Dedifferentiated amniotic fluid mesenchymal stem cell (primary cell): ENCODE results near the gene ALOXE3.
"Not testable (repeated sequence)": the region's sequence is repeated elsewhere in the genome, so short reads cannot be mapped to it uniquely, and the experiment has no call there.

Source experiments
- DNase-seq: peaks from one replicate; pipeline ENCODE4 v3.0.0-alpha.2; 2016; ENCODE audit errors: extremely low spot score

Gene ALOXE3

DNA sequence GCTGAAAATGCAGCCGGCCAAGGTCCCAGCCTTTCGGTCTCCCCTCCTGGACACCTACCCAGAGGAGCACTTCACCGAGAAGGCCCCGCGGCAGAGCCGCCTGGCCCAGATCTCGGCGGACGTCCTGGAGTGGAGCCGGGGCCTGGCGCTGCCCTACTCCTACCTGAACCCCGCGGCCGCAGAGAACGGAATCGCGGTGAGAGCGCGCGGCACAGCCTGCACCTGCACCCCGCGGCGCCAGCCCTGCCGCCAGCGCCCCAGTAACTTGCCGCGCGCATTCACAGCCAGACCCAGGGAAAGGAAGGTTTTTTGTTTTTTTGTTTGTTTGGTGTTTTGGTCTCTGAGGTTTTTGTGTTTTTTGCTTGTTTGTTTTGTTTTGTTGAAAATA, 46.0 kb downstream of the ALOXE3 start:
- no peak for DNase-seq

DNA sequence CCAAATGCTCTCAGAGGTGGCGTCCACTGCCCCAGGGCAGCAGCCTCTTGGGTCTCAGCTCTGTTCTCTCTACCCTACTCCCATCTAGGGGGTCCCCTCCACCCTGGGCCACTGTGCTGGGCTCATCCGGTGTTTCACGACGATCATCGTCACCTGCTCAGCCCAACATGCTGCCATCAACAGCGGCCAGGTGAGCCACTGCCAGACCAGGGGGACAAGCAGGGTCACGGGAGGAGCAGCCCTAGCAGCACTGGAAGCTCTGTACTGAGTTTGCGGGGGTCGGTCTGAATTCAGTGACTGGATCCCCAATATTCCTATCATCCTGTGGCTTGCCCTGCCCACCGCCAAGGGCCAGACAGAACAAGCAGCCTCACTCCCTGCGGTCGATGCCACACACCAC, 46.8 kb downstream of the ALOXE3 start:
- DNase-seq: no peak

DNA sequence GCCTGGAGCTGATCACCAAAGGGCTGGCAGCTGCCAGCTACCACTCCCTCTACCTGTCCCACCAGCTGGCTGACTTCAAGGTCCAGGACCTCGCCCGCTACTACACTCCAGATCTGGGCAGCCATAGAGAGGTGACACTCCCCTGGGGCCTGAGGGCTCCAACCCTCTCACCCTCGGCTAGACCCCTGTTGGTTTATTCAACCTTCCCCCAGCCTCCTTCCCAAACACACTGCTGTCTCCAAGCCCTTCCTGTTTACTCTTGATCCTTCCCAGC, 48.8 kb downstream of the ALOXE3 start:
- no peak for DNase-seq

GRCh38 chr17:8068736-8069586, 49.4 kb downstream of the ALOXE3 start:
- no peak for DNase-seq

- no peak for DNase-seq
These were observed 50.5 kb downstream of the ALOXE3 start for GRCh38 chr17:8067806-8068205.

DNA sequence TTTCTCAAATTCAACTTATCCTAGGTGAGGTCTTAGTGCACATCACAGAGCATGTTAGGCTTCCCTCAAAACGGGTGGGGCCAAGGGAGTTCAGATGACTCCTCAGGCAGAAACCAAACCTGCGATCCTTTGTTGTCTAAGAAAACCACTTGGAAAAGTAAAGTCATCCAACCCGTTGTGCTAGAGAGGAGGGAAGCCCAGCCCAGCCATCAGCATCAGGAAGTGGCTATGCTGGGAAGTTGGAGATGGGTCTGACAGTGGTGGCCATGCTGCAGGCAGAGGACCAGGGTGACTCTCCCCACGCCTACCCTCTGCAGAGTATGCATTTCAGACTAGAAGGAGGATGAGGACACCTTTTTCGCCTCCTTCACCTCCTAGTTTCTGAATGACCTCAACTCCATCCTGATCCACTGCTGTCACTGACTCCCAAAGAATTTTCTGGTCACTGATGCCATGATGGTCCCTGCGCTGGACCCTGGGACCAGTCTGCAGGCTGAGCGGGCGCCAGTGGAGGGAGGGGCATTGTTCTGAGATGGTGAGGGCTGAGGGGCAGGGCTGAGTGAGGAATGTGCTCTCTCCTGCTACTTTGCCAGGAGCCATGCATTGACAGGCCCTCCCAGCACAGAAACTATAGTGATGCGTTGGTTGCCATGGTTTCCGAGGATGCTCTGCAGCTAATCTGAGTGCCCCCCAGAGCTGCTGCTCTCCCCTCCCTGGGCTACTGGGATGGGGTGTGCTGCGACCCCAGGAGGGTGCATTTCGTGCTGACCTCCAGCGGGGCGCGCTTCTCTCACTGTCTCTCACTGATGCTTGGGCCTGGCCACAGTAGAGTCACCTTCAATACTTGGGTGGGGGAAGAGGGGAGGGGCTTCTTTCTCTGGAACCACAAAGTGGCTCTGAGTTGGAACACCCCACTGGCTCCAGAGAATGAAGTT, 51.2 kb downstream of the ALOXE3 start:
- no peak for DNase-seq

- no peak for DNase-seq
These were observed 53.7 kb downstream of the ALOXE3 start for GRCh38 chr17:8064561-8065019.

- no peak for DNase-seq
These were observed 54.4 kb downstream of the ALOXE3 start for GRCh38 chr17:8063761-8064534.

DNA sequence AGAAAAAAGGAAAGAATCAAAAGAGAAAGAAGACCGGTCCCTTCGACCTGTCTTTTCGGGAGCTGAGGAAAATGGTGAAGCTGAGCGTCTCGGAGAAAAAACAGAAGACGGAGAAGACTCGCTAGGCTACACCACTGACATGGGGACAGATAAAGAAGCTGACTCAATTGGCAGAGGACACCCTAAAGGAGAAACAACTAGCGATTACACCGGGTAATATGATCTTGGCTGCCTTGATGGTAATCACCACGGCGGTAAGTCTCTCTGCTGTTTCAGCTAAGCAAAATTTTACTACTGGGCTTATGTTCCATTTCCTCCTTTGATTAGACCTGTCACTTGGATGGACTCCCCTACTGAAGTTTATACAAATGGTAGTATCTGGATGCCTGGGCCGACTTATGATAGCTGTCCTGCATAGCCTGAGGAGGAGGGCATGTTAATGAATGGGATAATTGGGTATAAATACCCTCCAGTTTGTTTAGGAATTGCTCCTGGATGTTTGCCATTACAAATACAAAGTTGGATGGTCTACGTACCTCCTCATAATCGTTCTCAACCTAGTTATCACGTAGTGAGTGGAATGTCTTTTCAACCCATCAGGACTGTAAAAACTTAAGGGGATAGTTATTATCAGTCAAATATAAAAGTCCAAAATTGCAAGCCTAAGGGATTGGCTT, 55.4 kb downstream of the ALOXE3 start:
- no peak for DNase-seq

- DNase-seq: no peak
These were observed 55.9 kb downstream of the ALOXE3 start for GRCh38 chr17:8062435-8062806.

DNA sequence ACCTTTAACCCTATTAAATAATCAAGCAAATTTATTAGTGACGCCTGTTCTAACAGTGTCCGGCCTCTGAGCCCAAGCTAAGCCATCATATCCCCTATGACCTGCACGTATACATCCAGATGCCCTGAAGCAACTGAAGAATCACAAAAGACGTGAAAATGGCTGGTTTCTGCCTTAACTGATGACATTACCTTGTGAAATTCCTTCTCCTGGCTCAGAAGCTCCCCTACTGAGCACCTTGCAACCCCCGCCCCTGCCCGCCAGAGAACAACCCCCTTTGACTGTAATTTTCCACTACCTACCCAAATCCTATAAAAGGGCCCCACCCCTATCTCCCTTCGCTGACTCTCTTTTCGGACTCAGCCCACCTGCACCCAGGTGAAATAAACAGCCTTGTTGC, 56.5 kb downstream of the ALOXE3 start:
- not testable (repeated sequence) for DNase-seq

DNA sequence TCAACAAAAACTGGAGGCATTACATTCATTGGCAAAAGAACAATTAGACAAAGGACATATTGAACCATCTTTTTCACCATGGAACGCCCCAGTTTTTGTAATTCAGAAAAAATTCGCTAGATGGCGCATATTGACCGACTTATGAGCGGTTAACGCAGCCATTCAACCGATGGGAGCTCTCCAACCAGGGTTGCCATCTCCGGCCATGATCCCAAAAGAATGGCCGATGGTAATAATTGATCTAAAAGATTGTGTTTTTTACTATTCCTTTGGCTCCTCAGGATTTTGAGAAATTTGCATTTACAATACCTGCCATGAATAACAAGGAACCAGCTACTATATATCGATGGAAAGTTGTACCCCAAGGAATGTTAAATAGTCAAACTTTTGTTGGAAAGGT, 58.0 kb downstream of the ALOXE3 start:
- peak; percentile 83 for DNase-seq

DNA sequence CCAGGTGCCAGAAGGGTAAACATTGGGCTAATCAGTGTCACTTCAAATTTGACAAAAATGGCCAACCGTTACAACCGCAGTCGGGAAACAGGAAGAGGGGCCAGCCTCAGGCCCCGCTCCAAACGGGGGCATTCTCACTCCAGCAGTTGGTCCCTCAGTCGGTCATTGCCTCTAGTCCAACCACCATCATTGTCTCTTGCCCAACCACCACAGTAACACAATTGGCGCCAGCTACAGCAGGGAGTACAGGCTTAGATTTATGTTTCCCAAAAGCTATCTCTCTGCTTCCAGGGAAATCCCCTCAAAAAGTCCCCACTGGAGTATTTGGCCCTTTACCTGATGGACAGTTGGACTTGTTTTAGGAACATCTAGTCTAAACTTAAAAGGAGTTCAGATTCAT, 59.2 kb downstream of the ALOXE3 start:
- no peak for DNase-seq

GRCh38 chr17:8057691-8058114, 60.6 kb downstream of the ALOXE3 start:
- peak; percentile 81 for DNase-seq

DNA sequence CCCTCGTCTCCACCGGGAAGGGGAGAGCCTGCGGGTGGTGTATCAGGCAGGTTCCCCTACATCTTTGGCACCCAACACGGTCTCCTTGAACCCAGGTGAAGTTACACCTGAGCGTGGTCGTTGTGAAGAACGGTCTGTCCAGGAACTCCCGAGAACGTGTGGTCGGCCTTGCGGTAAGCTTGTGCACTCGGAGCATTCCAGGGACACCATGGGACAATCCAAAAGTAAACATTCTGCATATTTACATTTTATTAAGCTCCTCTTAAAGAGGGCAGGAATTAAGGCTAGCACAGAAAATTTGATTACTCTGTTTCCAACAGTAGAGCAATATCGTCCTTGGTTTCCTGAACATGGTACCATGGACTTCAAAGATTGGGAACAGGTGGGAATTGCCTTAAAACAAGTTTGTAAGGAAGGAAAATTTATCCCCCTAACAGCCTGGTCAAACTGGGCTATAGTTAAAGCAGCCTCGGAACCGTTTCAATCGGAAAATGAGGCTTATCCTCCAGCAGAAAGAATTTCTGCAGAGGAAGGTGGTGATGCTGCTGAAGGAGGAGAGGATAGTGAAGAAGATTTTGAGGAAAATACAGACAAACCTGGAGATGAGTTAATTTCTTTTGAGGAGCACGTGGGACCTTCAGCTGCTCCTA, 61.2 kb downstream of the ALOXE3 start:
- DNase-seq: no peak

DNA sequence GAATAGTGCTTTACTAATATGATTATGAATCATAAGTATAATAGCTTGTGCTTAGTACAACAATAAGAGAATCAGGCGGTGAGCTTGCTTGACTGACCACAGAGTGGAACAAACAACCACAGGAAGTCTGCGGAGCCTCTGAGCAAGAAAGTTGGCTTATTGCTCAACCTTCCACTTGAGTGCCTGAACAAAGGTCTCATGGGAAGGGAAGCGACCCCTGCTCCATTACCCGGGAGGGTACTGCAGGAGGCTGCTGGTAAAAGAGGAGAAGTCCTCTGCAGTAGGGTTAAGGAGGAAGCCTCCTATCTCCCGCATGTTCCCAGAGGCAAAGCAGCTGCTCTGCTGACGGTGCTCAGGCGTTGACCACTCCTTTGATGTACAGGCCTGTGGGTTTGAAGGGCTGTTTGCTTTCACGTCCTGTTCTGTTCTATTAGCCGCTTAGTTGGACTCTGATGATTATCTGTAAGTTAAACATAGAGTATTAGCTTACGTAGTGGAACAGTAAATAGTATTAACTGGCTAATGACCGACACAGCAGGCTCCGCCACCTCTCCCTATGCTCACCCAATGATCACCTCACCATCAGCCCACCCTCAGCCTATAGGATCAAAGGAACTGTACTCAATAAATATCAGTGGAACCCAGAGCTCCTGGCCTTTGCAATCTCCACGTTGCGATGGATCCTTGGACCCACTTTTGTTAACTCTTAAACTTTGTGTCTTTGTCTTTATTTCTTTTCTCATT, 61.9 kb downstream of the ALOXE3 start:
- no peak for DNase-seq

GRCh38 chr17:8055851-8056231, 62.5 kb downstream of the ALOXE3 start:
- no peak for DNase-seq

- DNase-seq: no peak
These were observed 64.7 kb downstream of the ALOXE3 start for GRCh38 chr17:8053600-8053999.

- no peak for DNase-seq
These were observed 65.8 kb downstream of the ALOXE3 start for GRCh38 chr17:8052256-8053252.
